Measurements from ENCODE around the gene ABCB11. TPM values are rescaled to one million over a fixed set of nuclear protein-coding genes. Genes with fewer than 3 reads are reported as not detected.

The ABCB11 gene
- total and polyA plus RNA-seq, 9 of the 15 experiments (the other 6 are each of a cell fraction or from before 2014, with no cell fraction given), result 0.04 to 0.51 (median 0.10) TPM; not detected in 1

DNA sequence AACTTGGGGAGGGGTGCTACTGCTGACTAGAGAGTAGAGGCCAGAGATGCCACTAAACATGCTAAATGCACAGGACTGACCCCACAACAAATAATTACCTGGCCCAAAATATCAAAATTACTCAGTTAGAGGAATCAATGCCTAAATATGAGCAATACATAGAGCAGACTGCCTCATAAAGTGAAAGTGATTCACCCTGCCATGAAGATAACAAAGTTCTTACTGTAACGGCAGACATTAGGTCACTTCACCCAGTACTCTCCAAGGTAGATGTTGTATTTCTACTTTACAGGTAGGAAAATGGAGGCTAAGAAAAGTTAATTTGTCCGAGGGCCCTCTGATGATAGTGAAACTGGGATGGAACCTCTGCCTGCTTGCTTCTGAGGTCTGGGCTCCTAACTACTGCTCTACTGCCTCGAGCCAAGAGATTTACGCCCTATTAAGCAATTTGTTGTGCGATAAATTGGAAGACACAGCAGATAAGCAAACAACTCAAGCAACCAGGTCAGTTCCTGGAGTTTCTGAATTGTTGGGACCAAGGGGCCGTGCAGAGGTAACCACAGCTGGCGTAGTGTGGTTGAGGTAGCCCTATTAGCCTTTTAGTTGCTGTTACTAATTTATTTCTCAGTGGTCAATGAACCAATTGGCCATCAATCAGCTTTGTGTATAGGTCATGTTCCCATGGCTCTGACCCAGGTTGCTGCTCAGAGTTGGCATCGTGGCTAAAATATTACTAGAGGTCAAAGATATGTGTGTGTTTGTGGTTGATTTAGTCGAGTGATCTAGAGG, 43.0 kb upstream of the ABCB11 start:
- H3K9me1 ChIP-seq (ENCODE audit: control insufficient read depth, insufficient read depth, low read length), result no peaks in the 10 kb centered on the region
- TF ChIP-seq CEBPG (CRISPR knock-in tag; IDR thresholded peaks at IDR 0.05) (peak; percentile 59), CEBPG (tag; conservative IDR thresholded peaks at IDR 0.05 in 1 of 2, IDR thresholded peaks at IDR 0.05 in 1 of 2) (peak; percentile 45 to 63; a peak in 3 of 4 replicates), FOSL1 (tag; conservative IDR thresholded peaks at IDR 0.05) (peak; percentile 77), ZNF277 (CRISPR knock-in tag; IDR thresholded peaks at IDR 0.05; ENCODE audit: borderline replicate concordance) (no peak), MAFK (IDR thresholded peaks at IDR 0.05; ENCODE audit: low read length) (no peak), PBX2 (CRISPR knock-in tag; IDR thresholded peaks at IDR 0.05; ENCODE audit: low read depth) (no peak), PBX2 (tag; conservative IDR thresholded peaks at IDR 0.05; ENCODE audit: low read depth) (peak; percentile 65), NKRF (IDR thresholded peaks at IDR 0.05; ENCODE audit: borderline replicate concordance) (no peak), PATZ1 (CRISPR knock-in tag; IDR thresholded peaks at IDR 0.05; ENCODE audit: borderline replicate concordance) (no peak)

More for the DNA sequence above, 43.0 kb upstream of the ABCB11 start:
- no peak overlapping the region; the same call in 2 of the 3 replicates for H3K27ac ChIP-seq (ENCODE audit: extremely low read depth, low read depth, low read length)
- no peaks in the 10 kb centered on the region for H3K79me2 ChIP-seq (ENCODE audit: control insufficient read depth, insufficient read depth, low read length)
- H3K27me3 ChIP-seq (ENCODE audit: control insufficient read depth in 2 of 2, insufficient read depth in 2 of 2, low read length in 2 of 2), result no peaks in the 10 kb centered on the region
- peak overlapping the region; percentile 37 for H2AFZ ChIP-seq (ENCODE audit: low read depth, low read length)
- 49% methylated on average over 9 of the region's 9 CpGs for WGBS (ENCODE audit: insufficient coverage, low coverage, missing lambda C conversion rate)
- ChIA-PET CTCF (ENCODE audit: low intra/inter-chr PET ratio) (no interaction called here), POLR2A (interaction anchor here (0.7 to 0.8 kb wide), 3 partner anchors 21 to 64 kb away, joined by 3 to 4 read pairs (median 3); no protein-coding TSS in a partner anchor)
- BruUV-seq (replicated peaks), result no TSS peak
- FAIRE-seq (peak; percentile 19), ATAC-seq (no peak), DNase-seq (ENCODE audit: extremely low read depth in 1 of 4, low spot score in 3 of 4) (peak in 1 of 4 experiments; percentile 23)
- H3K36me3 ChIP-seq (ENCODE audit: control insufficient read depth, insufficient read depth, low read length), result no peaks in the 10 kb centered on the region
- peak overlapping the region; percentile 34 for H3K4me2 ChIP-seq (ENCODE audit: insufficient read depth, low read length)
- in situ Hi-C loops (cut with MboI), result no loop called here
- H3K9ac ChIP-seq (ENCODE audit: insufficient read depth in 1 of 2, low read depth in 2 of 2, low read length in 2 of 2), result no peak overlapping the region
- H4K20me1 ChIP-seq (replicated peaks; ENCODE audit: control insufficient read depth, insufficient read depth, low read length), result no peaks in the 10 kb centered on the region
- H3K4me3 ChIP-seq, result no peak overlapping the region
- 0 out of 2 replicates have a peak, but pooled peaks cover 2% of the 10 kb centered on the region for H3K9me3 ChIP-seq (replicated peaks; ENCODE audit: control insufficient read depth, insufficient read depth, low read depth, low read length)
- intact Hi-C loops (cut with micrococcal nuclease), result loop anchor here (2.0 to 5.0 kb wide), 2 partner anchors 62 to 97 kb away; no protein-coding TSS in a partner anchor
- H3K4me1 ChIP-seq (replicated peaks in 1 of 2; ENCODE audit: control insufficient read depth in 2 of 2, insufficient read depth in 2 of 2, low read length in 2 of 2), result peaks cover 7 to 51% of the 10 kb centered on the region in 2 experiments; a peak in 4 of 5 replicates
